Body of pancreas (tissue), 4 donors: ENCODE data around the gene TIMP2. TPM values are rescaled to one million over a fixed set of nuclear protein-coding genes. Genes with fewer than 3 reads are reported as not detected.
"Not testable (repeated sequence)": the region's sequence is repeated elsewhere in the genome, so short reads cannot be mapped to it uniquely, and the experiment has no call there.

Experiments used
- ATAC-seq: fragments of 150-250 bp; one replicate; pipeline ENCODE4 v1.9.1; 2016
- DNase-seq, 4 donors: peaks; one replicate each; pipeline ENCODE4 v3.0.0-alpha.2; 2019
- H3K27ac ChIP-seq, 4 donors: fragments of 200-600 bp; sonication (generic); 1 replicate in 3 of 4; 2 replicates in 1 of 4; pipeline versions ENCODE4 v1.5.1 to v1.6.1; 2016 to 2019; ENCODE audit warnings: mild to moderate bottlenecking in 1 of 4, mixed read lengths in 1 of 4, moderate library complexity in 1 of 4
- H3K27me3 ChIP-seq, 2 donors: fragments of 200-600 bp; sonication (generic); one replicate each; pipeline ENCODE4 v1.6.0; 2016; ENCODE audit warnings: mild to moderate bottlenecking in 1 of 2
- H3K36me3 ChIP-seq, 2 donors: fragments of 200-600 bp; sonication (generic); replicated peaks in 1 of 2; 2 replicates each; pipeline ENCODE4 v1.5.1; 2016; ENCODE audit warnings: low read depth in 2 of 2; ENCODE audit not compliant: insufficient read depth in 1 of 2
- H3K4me1 ChIP-seq: fragments of 200-600 bp; sonication (generic); one replicate; pipeline ENCODE4 v1.6.0; 2016
- H3K4me3 ChIP-seq, 2 donors: fragments of 200-600 bp; sonication (generic); 1 replicate in 1 of 2; 2 replicates in 1 of 2; pipeline ENCODE4 v1.5.1; 2016 to 2019
- H3K9me3 ChIP-seq, 3 donors: fragments of 200-600 bp; sonication (generic); 1 replicate in 2 of 3; 2 replicates in 1 of 3; pipeline ENCODE4 v1.5.1; 2016
- POLR2A ChIP-seq, 3 donors: fragments of 450-650 bp; IDR thresholded peaks; one replicate each; pipeline ENCODE4 v1.6.1; 2016; ENCODE audit warnings: antibody characterized with exemption in 3 of 3, mild to moderate bottlenecking in 2 of 3
- WGBS, 2 donors: methylation state at CpG; one replicate each; pipeline ENCODE4 v1.1.5; 2017; 5-methylcytosine and 5-hydroxymethylcytosine counted together
- intact Hi-C: fragments of 100-400 bp; cut with DNase I; formaldehyde crosslinking; loops from one replicate; pipeline ENCODE4 v1.15.1; 2023
- total RNA-seq, 2 donors: library from RNA; depleted of rRNA; stranded (reverse); fragments of >200 nt; gene quantifications; one replicate each; pipeline ENCODE4 v1.1.0, GENCODE V29; 2016
- TF ChIP-seq, protein P1 (sequence below), 7 experiments: fragments of 450-650 bp in 4 of 7; fragments of 200-600 bp in 3 of 7; sonication (generic) in 3 of 7; IDR thresholded peaks; one replicate each; pipeline ENCODE4 v1.5.1; 2016 to 2019; ENCODE audit warnings: antibody characterized with exemption in 7 of 7

Gene TIMP2
- total RNA-seq, 2 donors from 2014 or later, result 50.1 to 53.7 TPM

DNA sequence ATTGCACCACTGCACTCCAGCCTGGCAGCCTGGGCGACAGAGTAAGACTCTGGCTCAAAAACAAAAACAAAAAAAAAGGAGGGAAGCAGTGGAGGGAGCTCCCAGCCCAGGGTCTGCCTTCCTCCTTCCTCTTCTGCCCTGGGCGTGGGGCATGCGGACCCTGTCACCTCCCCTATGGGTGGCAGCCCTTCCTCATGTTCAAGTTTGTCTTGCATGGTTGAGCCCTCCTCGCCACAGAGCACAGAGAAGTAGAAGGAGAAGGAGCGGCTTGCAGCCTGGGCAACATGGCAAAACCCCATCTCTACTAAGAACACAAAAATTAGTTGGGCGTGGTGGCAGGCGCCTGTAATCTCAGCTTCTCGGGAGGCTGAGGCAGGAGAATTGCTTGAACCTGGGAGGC lies 21.4 kb upstream of the TIMP2 start:
- ATAC-seq (no peak), DNase-seq (no peak)
- Histone ChIP-seq H3K9me3 (no peaks in the 10 kb centered on the region), H3K27ac (peak overlapping the region; percentile 69 to 89 (median 80)), H3K4me3 (no peak overlapping the region), H3K27me3 (no peaks in the 10 kb centered on the region), H3K4me1 (peaks cover 19% of the 10 kb centered on the region), H3K36me3 (no peaks in the 10 kb centered on the region)
- TF ChIP-seq POLR2A (IDR thresholded peaks at IDR 0.05), result no peak
- TF ChIP-seq, protein P1, sequence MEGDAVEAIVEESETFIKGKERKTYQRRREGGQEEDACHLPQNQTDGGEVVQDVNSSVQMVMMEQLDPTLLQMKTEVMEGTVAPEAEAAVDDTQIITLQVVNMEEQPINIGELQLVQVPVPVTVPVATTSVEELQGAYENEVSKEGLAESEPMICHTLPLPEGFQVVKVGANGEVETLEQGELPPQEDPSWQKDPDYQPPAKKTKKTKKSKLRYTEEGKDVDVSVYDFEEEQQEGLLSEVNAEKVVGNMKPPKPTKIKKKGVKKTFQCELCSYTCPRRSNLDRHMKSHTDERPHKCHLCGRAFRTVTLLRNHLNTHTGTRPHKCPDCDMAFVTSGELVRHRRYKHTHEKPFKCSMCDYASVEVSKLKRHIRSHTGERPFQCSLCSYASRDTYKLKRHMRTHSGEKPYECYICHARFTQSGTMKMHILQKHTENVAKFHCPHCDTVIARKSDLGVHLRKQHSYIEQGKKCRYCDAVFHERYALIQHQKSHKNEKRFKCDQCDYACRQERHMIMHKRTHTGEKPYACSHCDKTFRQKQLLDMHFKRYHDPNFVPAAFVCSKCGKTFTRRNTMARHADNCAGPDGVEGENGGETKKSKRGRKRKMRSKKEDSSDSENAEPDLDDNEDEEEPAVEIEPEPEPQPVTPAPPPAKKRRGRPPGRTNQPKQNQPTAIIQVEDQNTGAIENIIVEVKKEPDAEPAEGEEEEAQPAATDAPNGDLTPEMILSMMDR (IDR thresholded peaks at IDR 0.05), result no peak
- intact Hi-C loops, result no loop called here
- 88 to 95% methylated on average over 7 to 8 of the region's 8 CpGs for WGBS, 2 donors

DNA sequence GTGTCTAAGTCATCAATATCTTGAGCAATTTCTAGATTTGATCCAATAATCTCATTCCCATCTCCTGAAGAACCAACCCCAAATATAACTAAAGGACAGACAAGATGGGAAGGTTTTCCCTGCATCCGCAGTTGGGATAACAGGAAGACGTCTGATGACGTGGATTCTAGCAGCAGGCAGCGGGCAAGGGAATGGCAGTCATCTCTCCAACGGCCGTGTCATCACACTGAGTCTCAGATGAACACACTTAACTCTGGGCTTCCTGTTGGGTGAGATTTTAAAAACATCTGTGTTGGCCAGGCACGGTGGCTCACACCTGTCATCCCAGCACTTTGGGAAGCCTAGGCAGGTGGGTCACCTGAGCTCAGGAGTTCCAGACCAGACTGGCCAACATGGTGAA lies 20.9 kb upstream of the TIMP2 start:
- no peak overlapping the region for H3K4me3 ChIP-seq
- no peaks in the 10 kb centered on the region for H3K27me3 ChIP-seq
- H3K36me3 ChIP-seq, result no peaks in the 10 kb centered on the region
- intact Hi-C loops, result no loop called here
- TF ChIP-seq POLR2A (IDR thresholded peaks at IDR 0.05), result no peak
- TF ChIP-seq, protein P1 (IDR thresholded peaks at IDR 0.05), result no peak
- DNase-seq (no peak), ATAC-seq (no peak)
- H3K9me3 ChIP-seq, result no peaks in the 10 kb centered on the region
- WGBS, 2 donors, result 91 to 97% methylated on average over 7 of the region's 7 CpGs
- H3K4me1 ChIP-seq, result peaks cover 19% of the 10 kb centered on the region
- H3K27ac ChIP-seq, result no peak overlapping the region

DNA sequence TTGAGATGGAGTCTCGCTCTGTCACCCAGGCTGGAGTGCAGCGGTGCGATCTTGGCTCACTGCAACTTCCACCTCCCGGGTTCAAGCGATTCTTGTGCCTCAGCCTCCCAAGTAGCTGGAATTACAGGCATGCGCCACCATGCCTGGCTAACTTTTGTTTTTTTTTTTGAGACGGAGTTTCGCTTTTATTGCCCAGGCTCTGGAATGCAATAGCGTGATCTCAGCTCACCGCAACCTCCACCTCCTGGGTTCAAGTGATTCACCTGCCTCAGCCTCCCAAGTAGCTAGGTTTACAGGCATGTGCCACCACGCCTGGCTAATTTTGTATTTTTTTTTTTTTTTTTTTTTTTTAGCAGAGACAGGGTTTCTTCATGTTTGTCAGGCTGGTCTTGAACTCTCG lies 20.3 kb upstream of the TIMP2 start:
- H3K4me3 ChIP-seq, ATAC-seq, intact Hi-C loops, H3K36me3 ChIP-seq, H3K9me3 ChIP-seq, DNase-seq, H3K27ac ChIP-seq, H3K27me3 ChIP-seq: not testable (repeated sequence)
- H3K4me1 ChIP-seq, result peaks cover 19% of the 10 kb centered on the region
- 92 to 95% methylated on average over 12 of the region's 12 CpGs for WGBS, 2 donors

DNA sequence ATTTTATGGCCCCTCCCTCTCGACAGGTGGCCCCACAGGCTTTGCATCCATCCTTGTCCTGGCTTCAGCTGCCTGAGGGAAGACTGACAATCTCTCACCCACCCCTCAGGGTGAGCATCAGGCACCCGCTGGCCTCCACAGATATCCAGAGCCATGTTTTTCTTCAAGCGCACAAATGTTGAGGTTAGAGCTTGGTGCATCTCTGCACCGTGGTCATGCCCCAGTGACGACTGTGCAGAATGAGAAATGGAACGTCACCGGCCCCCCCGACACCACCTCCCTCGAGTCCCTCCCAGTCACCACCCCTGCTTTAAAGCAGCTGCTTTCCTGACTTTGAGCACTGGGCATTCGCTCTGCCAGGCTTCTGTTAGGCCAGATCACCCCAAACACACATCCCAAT lies 19.8 kb upstream of the TIMP2 start:
- Histone ChIP-seq H3K4me1 (peaks cover 19% of the 10 kb centered on the region), H3K27me3 (no peaks in the 10 kb centered on the region), H3K4me3 (no peak overlapping the region), H3K9me3 (no peaks in the 10 kb centered on the region), H3K36me3 (no peaks in the 10 kb centered on the region), H3K27ac (no peak overlapping the region)
- 80 to 82% methylated on average over 9 to 10 of the region's 10 CpGs for WGBS, 2 donors
- DNase-seq (no peak), ATAC-seq (no peak)
- no peak for TF ChIP-seq POLR2A (IDR thresholded peaks at IDR 0.05)
- TF ChIP-seq, protein P1 (IDR thresholded peaks at IDR 0.05), result no peak
- intact Hi-C loops, result no loop called here

DNA sequence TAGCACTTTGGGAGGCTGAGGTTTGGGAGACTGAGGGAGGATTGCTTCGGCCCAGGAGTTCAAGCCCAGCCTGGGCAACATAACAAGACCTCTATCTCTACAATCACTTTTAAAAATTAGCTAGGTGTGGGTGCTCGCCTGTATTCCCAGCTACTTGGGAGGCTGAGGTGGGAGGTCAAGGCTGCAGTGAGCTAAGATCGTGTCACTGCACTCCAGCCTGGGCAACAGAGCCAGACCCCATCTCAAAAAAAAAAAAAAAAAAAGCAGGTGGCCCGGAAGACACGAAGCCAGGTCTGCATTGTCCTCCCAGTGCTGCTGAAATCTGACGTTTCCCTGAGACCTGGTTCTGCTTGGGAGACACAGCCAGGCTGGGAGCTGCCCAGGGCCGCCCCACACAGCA lies 18.8 kb upstream of the TIMP2 start:
- H3K4me1 ChIP-seq, result peaks cover 19% of the 10 kb centered on the region
- WGBS, 2 donors, result 82 to 90% methylated on average over 7 of the region's 7 CpGs
- no peaks in the 10 kb centered on the region for H3K36me3 ChIP-seq
- H3K4me3 ChIP-seq, result no peak overlapping the region
- TF ChIP-seq, protein P1 (IDR thresholded peaks at IDR 0.05), result no peak
- no peak for TF ChIP-seq POLR2A (IDR thresholded peaks at IDR 0.05)
- ATAC-seq (no peak), DNase-seq (no peak)
- H3K9me3 ChIP-seq, result no peaks in the 10 kb centered on the region
- intact Hi-C loops, result no loop called here
- H3K27ac ChIP-seq, result no peak overlapping the region
- H3K27me3 ChIP-seq, result no peaks in the 10 kb centered on the region
